ENCODE measurements around the gene CHST8. TPM values are rescaled to one million over a fixed set of nuclear protein-coding genes. Genes with fewer than 3 reads are reported as not detected.

Gene CHST8
- total RNA-seq, 1 experiment from 2014 or later = 33.5 TPM

DNA sequence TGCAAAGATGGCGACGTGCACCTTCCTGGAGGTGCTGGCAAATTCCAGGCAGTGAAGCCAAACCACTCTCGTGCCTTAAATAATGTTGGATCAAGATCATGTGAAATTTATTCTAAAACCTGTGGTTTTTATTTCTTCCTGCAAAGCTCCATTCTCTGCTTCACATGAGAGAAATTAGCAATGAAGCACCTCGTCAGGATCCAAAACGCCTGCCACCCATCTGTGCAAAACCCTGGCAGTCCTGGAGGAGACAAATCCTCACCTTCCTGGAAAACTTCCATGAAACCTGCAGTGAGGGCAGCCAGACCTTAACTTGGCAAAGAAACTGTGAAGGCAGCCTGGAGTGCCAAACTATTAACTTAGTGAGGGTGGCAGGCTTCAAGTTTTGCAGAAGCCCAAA, 47.6 kb downstream of the CHST8 start (continued):
- TF ChIP-seq, protein P1, sequence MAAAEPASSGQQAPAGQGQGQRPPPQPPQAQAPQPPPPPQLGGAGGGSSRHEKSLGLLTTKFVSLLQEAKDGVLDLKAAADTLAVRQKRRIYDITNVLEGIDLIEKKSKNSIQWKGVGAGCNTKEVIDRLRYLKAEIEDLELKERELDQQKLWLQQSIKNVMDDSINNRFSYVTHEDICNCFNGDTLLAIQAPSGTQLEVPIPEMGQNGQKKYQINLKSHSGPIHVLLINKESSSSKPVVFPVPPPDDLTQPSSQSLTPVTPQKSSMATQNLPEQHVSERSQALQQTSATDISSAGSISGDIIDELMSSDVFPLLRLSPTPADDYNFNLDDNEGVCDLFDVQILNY (CRISPR knock-in tag; IDR thresholded peaks at IDR 0.05) = no peak
- TF ChIP-seq, protein P2, sequence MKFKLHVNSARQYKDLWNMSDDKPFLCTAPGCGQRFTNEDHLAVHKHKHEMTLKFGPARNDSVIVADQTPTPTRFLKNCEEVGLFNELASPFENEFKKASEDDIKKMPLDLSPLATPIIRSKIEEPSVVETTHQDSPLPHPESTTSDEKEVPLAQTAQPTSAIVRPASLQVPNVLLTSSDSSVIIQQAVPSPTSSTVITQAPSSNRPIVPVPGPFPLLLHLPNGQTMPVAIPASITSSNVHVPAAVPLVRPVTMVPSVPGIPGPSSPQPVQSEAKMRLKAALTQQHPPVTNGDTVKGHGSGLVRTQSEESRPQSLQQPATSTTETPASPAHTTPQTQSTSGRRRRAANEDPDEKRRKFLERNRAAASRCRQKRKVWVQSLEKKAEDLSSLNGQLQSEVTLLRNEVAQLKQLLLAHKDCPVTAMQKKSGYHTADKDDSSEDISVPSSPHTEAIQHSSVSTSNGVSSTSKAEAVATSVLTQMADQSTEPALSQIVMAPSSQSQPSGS (CRISPR knock-in tag; IDR thresholded peaks at IDR 0.05; ENCODE audit: borderline replicate concordance, low read depth) = no peak
- TF ChIP-seq NR3C1 (CRISPR knock-in tag; conservative IDR thresholded peaks at IDR 0.05; ENCODE audit: low read depth) = no peak
- no peak for TF ChIP-seq NFYB (CRISPR knock-in tag; conservative IDR thresholded peaks at IDR 0.05; ENCODE audit: low read depth)

- no peaks in the 10 kb centered on the region for H3K36me3 Mint-ChIP-seq
- DNase-seq (ENCODE audit: low spot score) = no peak
- no peaks in the 10 kb centered on the region for H3K27me3 Mint-ChIP-seq (ENCODE audit: low read depth)
- H3K27ac Mint-ChIP-seq = no peak overlapping the region
- TF ChIP-seq NR1H2 (CRISPR knock-in tag; IDR thresholded peaks at IDR 0.05) (no peak), ZNF281 (CRISPR knock-in tag; IDR thresholded peaks at IDR 0.05) (no peak), ATF1 (CRISPR knock-in tag; IDR thresholded peaks at IDR 0.05) (no peak), ZNF317 (CRISPR knock-in tag; IDR thresholded peaks at IDR 0.05; ENCODE audit: borderline replicate concordance, low read depth) (no peak), ZNF219 (CRISPR knock-in tag; IDR thresholded peaks at IDR 0.05; ENCODE audit: borderline replicate concordance) (no peak), JUN (CRISPR knock-in tag; IDR thresholded peaks at IDR 0.05) (no peak), ZNF138 (CRISPR knock-in tag; conservative IDR thresholded peaks at IDR 0.05) (no peak), CREB1 (CRISPR knock-in tag; IDR thresholded peaks at IDR 0.05) (no peak)
- TF ChIP-seq, protein P3, sequence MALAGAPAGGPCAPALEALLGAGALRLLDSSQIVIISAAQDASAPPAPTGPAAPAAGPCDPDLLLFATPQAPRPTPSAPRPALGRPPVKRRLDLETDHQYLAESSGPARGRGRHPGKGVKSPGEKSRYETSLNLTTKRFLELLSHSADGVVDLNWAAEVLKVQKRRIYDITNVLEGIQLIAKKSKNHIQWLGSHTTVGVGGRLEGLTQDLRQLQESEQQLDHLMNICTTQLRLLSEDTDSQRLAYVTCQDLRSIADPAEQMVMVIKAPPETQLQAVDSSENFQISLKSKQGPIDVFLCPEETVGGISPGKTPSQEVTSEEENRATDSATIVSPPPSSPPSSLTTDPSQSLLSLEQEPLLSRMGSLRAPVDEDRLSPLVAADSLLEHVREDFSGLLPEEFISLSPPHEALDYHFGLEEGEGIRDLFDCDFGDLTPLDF (CRISPR knock-in tag; IDR thresholded peaks at IDR 0.05) = no peak
- H3K4me3 Mint-ChIP-seq = no peak overlapping the region
- CTCF ChIA-PET = interaction anchor here (0.7 kb wide), 1 partner anchor 86 kb away, joined by 3 read pairs; no protein-coding TSS in a partner anchor
- ATAC-seq = no peak
- no peaks in the 10 kb centered on the region for H3K9me3 Mint-ChIP-seq
- POLR2A ChIA-PET = no interaction called here
- peaks cover 6% of the 10 kb centered on the region; the same call in 1 of the 2 replicates for H3K4me1 Mint-ChIP-seq
These were observed 48.6 kb downstream of the CHST8 start for GRCh38 chr19:33670398-33670797.

DNA sequence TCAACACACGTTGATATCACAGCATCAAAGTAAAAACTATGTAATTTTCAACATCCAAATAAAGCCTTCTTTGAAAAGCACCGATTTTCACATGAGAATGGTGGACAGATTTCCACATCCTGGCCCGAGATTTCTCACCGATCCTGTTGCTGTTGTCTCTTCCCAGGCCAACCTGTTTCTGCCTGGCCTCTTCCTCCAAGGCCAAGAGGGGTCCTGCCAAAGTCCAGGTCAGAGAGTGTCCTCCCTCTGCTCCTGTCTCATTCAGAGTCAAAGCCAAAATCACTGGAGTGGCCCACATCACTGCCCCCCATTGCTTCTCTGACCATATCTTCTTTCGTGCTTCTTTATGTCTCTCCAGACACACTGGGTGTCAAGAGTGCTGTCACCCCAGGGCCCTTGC, 49.5 kb downstream of the CHST8 start:
- no peaks in the 10 kb centered on the region for H3K27me3 Mint-ChIP-seq (ENCODE audit: low read depth)
- ChIA-PET POLR2A (no interaction called here), CTCF (no interaction called here)
- TF ChIP-seq NR3C1 (CRISPR knock-in tag; conservative IDR thresholded peaks at IDR 0.05; ENCODE audit: low read depth) = no peak
- TF ChIP-seq IRF2 (CRISPR knock-in tag; IDR thresholded peaks at IDR 0.05; ENCODE audit: borderline replicate concordance, low read depth) = no peak
- TF ChIP-seq, protein P1 (CRISPR knock-in tag; IDR thresholded peaks at IDR 0.05) = no peak
- no peak for TF ChIP-seq ELF4 (CRISPR knock-in tag; IDR thresholded peaks at IDR 0.05; ENCODE audit: low read depth)
- no peaks in the 10 kb centered on the region for H3K36me3 Mint-ChIP-seq
- DNase-seq (ENCODE audit: low spot score) = no peak
- no peak overlapping the region for H3K4me3 Mint-ChIP-seq
- peaks cover 6% of the 10 kb centered on the region; the same call in 1 of the 2 replicates for H3K4me1 Mint-ChIP-seq
- no peak for ATAC-seq
- no peaks in the 10 kb centered on the region for H3K9me3 Mint-ChIP-seq
- no peak overlapping the region for H3K27ac Mint-ChIP-seq

Measured in WTC11 (cell line).